Activated naive CD4-positive, alpha-beta T cell treated with anti-CD3 and anti-CD28 coated beads, Interleukin-2, amount 50 U/mL, for 16 hours (primary cell): ENCODE results near the gene ABCC12.

ENCODE experiments used
- DNase-seq: peaks from one replicate; pipeline ENCODE4 v3.0.0-alpha.2; 2020

Gene ABCC12

GRCh38 chr16:48165961-48166578 lies 10.3 kb upstream of the ABCC12 start:
- no peak for DNase-seq

- DNase-seq: peak; percentile 66
Measured at GRCh38 chr16:48164907-48165715, 9.3 kb upstream of the ABCC12 start.

- DNase-seq: no peak
Measured at GRCh38 chr16:48162839-48163410, 7.1 kb upstream of the ABCC12 start.

- DNase-seq: no peak
Measured at GRCh38 chr16:48161906-48162305, 6.1 kb upstream of the ABCC12 start.

- no peak for DNase-seq
Measured at GRCh38 chr16:48160575-48160974, 4.8 kb upstream of the ABCC12 start.

GRCh38 chr16:48158296-48158695 lies 2.5 kb upstream of the ABCC12 start:
- peak; percentile 40 for DNase-seq

- no peak for DNase-seq
Measured at GRCh38 chr16:48157794-48158193, 2.0 kb upstream of the ABCC12 start.

GRCh38 chr16:48157302-48157701 lies 1.5 kb upstream of the ABCC12 start:
- no peak for DNase-seq

GRCh38 chr16:48156790-48157209 lies 1.0 kb upstream of the ABCC12 start:
- peak; percentile 84 for DNase-seq

- no peak for DNase-seq
Measured at GRCh38 chr16:48153774-48154173, 2.0 kb downstream of the ABCC12 start.

GRCh38 chr16:48152226-48152625 lies 3.6 kb downstream of the ABCC12 start:
- no peak for DNase-seq

- no peak for DNase-seq
Measured at GRCh38 chr16:48150707-48151106, 5.1 kb downstream of the ABCC12 start.

GRCh38 chr16:48146710-48147109 lies 9.1 kb downstream of the ABCC12 start:
- no peak for DNase-seq

- no peak for DNase-seq
Measured at GRCh38 chr16:48146131-48146530, 9.7 kb downstream of the ABCC12 start.

GRCh38 chr16:48143812-48144368 lies 11.9 kb downstream of the ABCC12 start:
- DNase-seq: no peak

- DNase-seq: no peak
Measured at GRCh38 chr16:48140821-48141220, 15.0 kb downstream of the ABCC12 start.

GRCh38 chr16:48139517-48139916 lies 16.3 kb downstream of the ABCC12 start:
- DNase-seq: no peak

- DNase-seq: no peak
Measured at GRCh38 chr16:48138543-48138942, 17.2 kb downstream of the ABCC12 start.

- DNase-seq: no peak
Measured at GRCh38 chr16:48137822-48138221, 18.0 kb downstream of the ABCC12 start.

- no peak for DNase-seq
Measured at GRCh38 chr16:48136547-48137360, 19.0 kb downstream of the ABCC12 start.

- DNase-seq: no peak
Measured at GRCh38 chr16:48133455-48134211, 22.2 kb downstream of the ABCC12 start.

- no peak for DNase-seq
Measured at GRCh38 chr16:48132696-48133095, 23.1 kb downstream of the ABCC12 start.
